Uterus (tissue), 4 donors: Measurements from ENCODE around the gene TTC34. TPM values are rescaled to one million over a fixed set of nuclear protein-coding genes. Genes with fewer than 3 reads are reported as not detected.

ENCODE experiments used
- DNase-seq, 2 donors: peaks; one replicate each; pipeline ENCODE4 v3.0.0-alpha.2; 2019 to 2020
- H3K27ac ChIP-seq, 2 donors: fragments of 200-600 bp; sonication (generic); 1 replicate in 1 of 2; 2 replicates in 1 of 2; pipeline ENCODE4 v1.5.1; 2016 to 2018
- H3K27me3 ChIP-seq, 2 donors: fragments of 200-600 bp; sonication (generic); one replicate each; pipeline ENCODE4 v1.5.1; 2018 to 2019; ENCODE audit warnings: control low read depth in 1 of 2
- H3K36me3 ChIP-seq, 2 donors: fragments of 200-600 bp; sonication (generic); one replicate each; pipeline ENCODE4 v1.5.1; 2019; ENCODE audit warnings: control low read depth in 1 of 2
- H3K4me1 ChIP-seq, 2 donors: fragments of 200-600 bp; sonication (generic); one replicate each; pipeline ENCODE4 v1.5.1; 2018 to 2019; ENCODE audit warnings: control low read depth in 1 of 2
- H3K4me3 ChIP-seq, 2 donors: fragments of 200-600 bp; sonication (generic); 1 replicate in 1 of 2; 2 replicates in 1 of 2; pipeline ENCODE4 v1.5.1; 2018 to 2019; ENCODE audit warnings: mild to moderate bottlenecking in 1 of 2
- H3K9me3 ChIP-seq, 2 donors: fragments of 200-600 bp; sonication (generic); one replicate each; pipeline ENCODE4 v1.5.1; 2019; ENCODE audit warnings: control low read depth in 1 of 2
- CTCF ChIP-seq, 4 experiments: fragments of 200-600 bp in 2 of 4; fragments of 450-650 bp in 2 of 4; sonication (generic) in 2 of 4; IDR thresholded peaks; one replicate each; pipeline ENCODE4 v1.5.1; 2016 to 2019; ENCODE audit warnings: antibody characterized with exemption in 4 of 4, mild to moderate bottlenecking in 2 of 4, moderate library complexity in 1 of 4
- POLR2A ChIP-seq, 2 donors: fragments of 450-650 bp; IDR thresholded peaks; one replicate each; pipeline ENCODE4 v1.6.1; 2016; ENCODE audit warnings: antibody characterized with exemption in 2 of 2, mild to moderate bottlenecking in 1 of 2, moderate library complexity in 1 of 2
- intact Hi-C: fragments of 100-400 bp; cut with DNase I; formaldehyde crosslinking; loops from one replicate; pipeline ENCODE4 v1.15.1; 2023; ENCODE audit warnings: low total_unique reads
- total RNA-seq, 4 donors: library from RNA; depleted of rRNA in 3 of 4; stranded (reverse); fragments of >200 nt in 3 of 4; gene quantifications; one replicate each; pipeline versions ENCODE4 v1.1.0 to v1.2.4, GENCODE V29; 2014 to 2023
- donor health status: DM: yes; HTN: yes; CAD: no.

The TTC34 gene
- total RNA-seq, 4 donors from 2014 or later, result 0.29 to 2.9 (median 0.43) TPM

DNA sequence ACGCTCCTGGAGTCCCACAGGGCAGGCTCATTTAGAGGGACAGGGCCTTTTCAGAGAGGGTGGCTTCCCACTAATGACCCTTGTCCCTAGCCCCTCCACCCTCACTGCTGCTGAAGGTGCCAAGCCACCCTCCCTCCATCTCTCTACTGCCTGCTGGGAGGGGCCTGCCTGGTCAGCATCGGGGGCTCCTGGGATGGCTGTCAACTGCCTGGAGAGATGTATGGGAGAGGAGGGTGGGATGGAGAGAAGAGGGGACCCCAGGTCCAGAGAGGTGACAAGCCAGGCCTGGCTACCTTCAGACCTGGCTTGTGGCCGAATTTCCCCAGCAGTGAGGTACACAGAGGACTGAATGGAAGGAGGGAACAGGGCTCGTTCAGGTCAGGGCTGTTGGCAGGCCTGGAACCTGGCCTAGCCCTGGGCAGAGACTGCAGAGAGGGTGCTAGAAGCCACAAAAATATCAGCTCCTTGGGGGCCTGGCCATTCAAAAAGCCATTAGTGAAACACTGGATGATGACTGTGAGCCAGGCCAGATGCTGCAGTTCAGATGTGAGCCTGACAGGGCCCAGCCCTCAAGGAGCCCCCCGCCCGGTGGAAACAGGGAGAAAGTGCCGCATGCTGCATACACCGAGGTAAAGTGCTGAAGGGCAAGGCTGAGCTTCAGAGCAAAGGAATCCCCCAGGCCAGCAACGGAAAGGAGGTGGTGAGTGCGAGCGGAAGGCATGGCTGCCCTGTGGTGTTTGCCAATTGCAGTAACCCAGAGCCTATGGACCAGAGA is 188.7 kb downstream of the TTC34 start:
- intact Hi-C loops, result no loop called here
- H3K36me3 ChIP-seq, result no peaks in the 10 kb centered on the region
- no peaks in the 10 kb centered on the region for H3K27me3 ChIP-seq
- DNase-seq, result no peak
- no peak overlapping the region for H3K4me3 ChIP-seq
- H3K4me1 ChIP-seq, result no peaks in the 10 kb centered on the region
- no peak for TF ChIP-seq CTCF (IDR thresholded peaks at IDR 0.05)
- TF ChIP-seq POLR2A (IDR thresholded peaks at IDR 0.05), result no peak
- no peak overlapping the region for H3K27ac ChIP-seq
- peaks cover 0 to 3% of the 10 kb centered on the region in 2 donors for H3K9me3 ChIP-seq

GRCh38 chr1:2611621-2612437 is 189.7 kb downstream of the TTC34 start:
- no peak overlapping the region for H3K4me3 ChIP-seq
- no peaks in the 10 kb centered on the region for H3K27me3 ChIP-seq
- H3K4me1 ChIP-seq, result no peaks in the 10 kb centered on the region
- intact Hi-C loops, result no loop called here
- no peak for DNase-seq
- peaks cover 0 to 3% of the 10 kb centered on the region in 2 donors for H3K9me3 ChIP-seq
- H3K36me3 ChIP-seq, result no peaks in the 10 kb centered on the region
- no peak overlapping the region for H3K27ac ChIP-seq
- TF ChIP-seq POLR2A (IDR thresholded peaks at IDR 0.05), result no peak
- no peak for TF ChIP-seq CTCF (IDR thresholded peaks at IDR 0.05)

- Histone ChIP-seq H3K36me3 (no peaks in the 10 kb centered on the region), H3K27ac (no peak overlapping the region), H3K4me1 (no peaks in the 10 kb centered on the region), H3K27me3 (peaks cover 0 to 1% of the 10 kb centered on the region in 2 donors), H3K9me3 (peaks cover 0 to 3% of the 10 kb centered on the region in 2 donors), H3K4me3 (no peak overlapping the region)
- TF ChIP-seq POLR2A (IDR thresholded peaks at IDR 0.05), result no peak
- no peak for TF ChIP-seq CTCF (IDR thresholded peaks at IDR 0.05)
- DNase-seq, result no peak
- intact Hi-C loops, result no loop called here
Measured at GRCh38 chr1:2611031-2611501, 190.4 kb downstream of the TTC34 start.

- H3K9me3 ChIP-seq, result peaks cover 0 to 3% of the 10 kb centered on the region in 2 donors
- TF ChIP-seq CTCF (IDR thresholded peaks at IDR 0.05) (no peak), POLR2A (IDR thresholded peaks at IDR 0.05) (no peak)
- H3K4me3 ChIP-seq, result no peak overlapping the region
- H3K36me3 ChIP-seq, result no peaks in the 10 kb centered on the region
- H3K27ac ChIP-seq, result no peak overlapping the region
- no peaks in the 10 kb centered on the region for H3K4me1 ChIP-seq
- peaks cover 0 to 5% of the 10 kb centered on the region in 2 donors for H3K27me3 ChIP-seq
- intact Hi-C loops, result no loop called here
- DNase-seq, result no peak
Measured at GRCh38 chr1:2610036-2610959, 191.2 kb downstream of the TTC34 start.
